ENCODE measurements around the gene CDKN3. TPM values are rescaled to one million over a fixed set of nuclear protein-coding genes. Genes with fewer than 3 reads are reported as not detected.
"Not testable (repeated sequence)": the region's sequence is repeated elsewhere in the genome, so short reads cannot be mapped to it uniquely, and the experiment has no call there.

CDKN3 gene
- total RNA-seq, 2 experiments from 2014 or later, result 77.9 to 79.5 TPM

DNA sequence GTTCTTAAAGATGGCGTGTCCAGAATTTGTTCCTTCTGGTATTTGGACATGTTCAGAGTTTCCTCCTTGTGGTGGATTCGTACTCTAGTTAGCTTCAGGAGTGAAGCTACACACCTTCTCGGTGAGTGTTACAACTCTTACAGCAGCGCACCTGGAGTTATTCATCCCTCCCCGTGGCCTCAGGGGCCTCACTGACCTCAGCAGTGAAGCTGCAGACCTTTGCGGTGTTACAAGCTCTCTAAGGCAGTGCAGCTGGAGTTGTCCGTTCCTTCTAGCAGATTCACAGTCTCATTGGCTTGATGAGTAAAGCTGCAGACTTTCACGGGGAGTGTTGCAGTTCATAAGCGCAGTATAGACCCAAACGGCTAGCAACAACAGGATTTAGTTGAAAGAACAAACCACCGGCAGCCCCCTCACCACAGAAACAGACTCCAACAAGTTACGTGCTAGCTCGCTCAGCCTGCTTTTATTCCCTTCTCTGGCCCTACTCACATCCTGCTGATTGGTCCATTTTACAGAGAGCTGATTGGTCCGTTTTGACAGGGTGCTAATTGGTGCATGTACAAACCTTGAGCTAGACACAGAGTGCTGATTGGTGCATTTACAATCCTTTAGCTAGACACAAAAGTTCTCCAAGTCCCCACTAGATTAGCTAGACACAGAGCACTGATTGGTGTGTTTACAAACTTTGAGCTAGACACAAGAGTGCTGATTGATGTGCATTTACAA, 4.5 kb upstream of the CDKN3 start:
- DNase-seq, result no peak
- H3K4me3 Mint-ChIP-seq, result no peak overlapping the region
- H3K27ac Mint-ChIP-seq, result no peak overlapping the region

DNA sequence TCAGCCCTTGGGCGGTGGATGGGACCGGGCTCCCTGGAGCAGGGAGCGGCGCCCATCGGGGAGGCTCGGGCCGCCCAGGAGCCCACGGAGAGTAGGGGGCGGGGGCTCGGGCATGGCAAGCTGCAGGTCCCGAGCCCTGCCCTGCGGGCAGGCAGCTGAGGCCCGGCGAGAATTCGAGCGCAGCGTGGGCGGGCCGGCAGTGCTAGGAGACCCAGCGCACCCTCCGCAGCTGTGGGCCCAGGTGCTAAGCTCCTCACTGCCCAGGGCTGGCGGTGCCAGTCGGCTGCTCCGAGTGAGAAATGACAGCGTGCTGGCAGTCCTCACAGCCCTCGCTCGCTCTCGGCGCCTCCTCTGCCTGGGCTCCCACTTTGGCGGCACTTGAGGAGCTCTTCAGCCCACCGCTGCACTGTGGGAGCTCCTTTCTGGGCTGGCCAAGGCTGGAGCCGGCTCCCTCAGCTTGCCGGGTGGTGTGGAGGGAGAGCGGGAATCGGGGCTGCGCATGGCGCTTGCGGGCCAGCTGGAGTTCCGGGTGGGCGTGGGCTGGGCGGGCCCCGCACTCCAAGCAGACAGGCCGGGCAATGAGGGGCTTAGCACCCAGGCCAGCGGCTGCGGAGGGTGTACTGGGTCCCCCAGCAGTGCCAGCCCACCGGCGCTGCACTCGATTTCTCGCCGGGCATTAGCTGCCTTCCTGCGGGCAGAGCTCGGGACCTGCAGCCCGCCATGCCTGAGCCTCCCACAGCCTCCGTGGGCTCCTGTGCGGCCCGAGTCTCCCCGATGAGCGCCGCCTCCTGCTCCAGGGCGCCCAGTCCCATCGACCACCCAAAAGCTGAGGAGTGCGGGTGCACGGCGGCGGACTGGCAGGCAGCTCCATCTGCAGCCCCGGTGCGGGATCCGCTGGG, 3.6 kb upstream of the CDKN3 start:
- H3K27me3 Mint-ChIP-seq, H3K27ac Mint-ChIP-seq, DNase-seq, H3K36me3 Mint-ChIP-seq, H3K4me3 Mint-ChIP-seq, H3K9me3 Mint-ChIP-seq: not testable (repeated sequence)
- peaks cover 12% of the 10 kb centered on the region for H3K4me1 Mint-ChIP-seq

More for the DNA sequence above, 4.5 kb upstream of the CDKN3 start:
- Mint-ChIP-seq H3K36me3 (no peaks in the 10 kb centered on the region), H3K4me1 (peaks cover 4% of the 10 kb centered on the region), H3K9me3 (no peaks in the 10 kb centered on the region), H3K27me3 (peaks cover 6% of the 10 kb centered on the region)

GRCh38 chr14:54394596-54394995, 2.2 kb upstream of the CDKN3 start:
- no peaks in the 10 kb centered on the region for H3K9me3 Mint-ChIP-seq
- H3K4me1 Mint-ChIP-seq, result peaks cover 18% of the 10 kb centered on the region
- no peak overlapping the region for H3K4me3 Mint-ChIP-seq
- H3K27me3 Mint-ChIP-seq, result no peaks in the 10 kb centered on the region
- H3K27ac Mint-ChIP-seq, result no peak overlapping the region
- DNase-seq, result no peak
- H3K36me3 Mint-ChIP-seq, result peaks cover 2% of the 10 kb centered on the region

GRCh38 chr14:54395284-54395683, 1.5 kb upstream of the CDKN3 start:
- peaks cover 2% of the 10 kb centered on the region for H3K36me3 Mint-ChIP-seq
- no peak overlapping the region for H3K27ac Mint-ChIP-seq
- H3K9me3 Mint-ChIP-seq, result no peaks in the 10 kb centered on the region
- DNase-seq, result no peak
- no peak overlapping the region for H3K4me3 Mint-ChIP-seq
- no peaks in the 10 kb centered on the region for H3K27me3 Mint-ChIP-seq
- peaks cover 18% of the 10 kb centered on the region for H3K4me1 Mint-ChIP-seq

DNA sequence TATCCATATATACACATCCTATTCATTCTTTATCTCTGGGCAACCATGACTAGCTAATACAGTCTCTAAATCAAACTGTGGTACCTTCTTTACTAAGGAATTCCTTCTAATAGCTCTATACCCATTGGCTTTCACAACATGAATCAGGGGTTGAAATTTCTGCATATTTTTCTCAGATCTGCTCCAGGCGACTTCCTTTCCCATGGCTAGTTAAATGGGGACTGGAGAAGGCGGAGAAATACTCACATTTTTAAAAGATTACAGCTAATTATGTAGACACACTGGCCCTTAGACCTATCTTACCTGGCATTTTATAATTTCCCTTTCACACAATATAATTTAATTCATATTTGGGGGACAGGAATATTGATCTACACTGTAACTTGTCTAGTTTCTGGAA, 1.1 kb upstream of the CDKN3 start:
- DNase-seq, result no peak
- Mint-ChIP-seq H3K9me3 (no peaks in the 10 kb centered on the region), H3K4me3 (no peak overlapping the region), H3K36me3 (peaks cover 2% of the 10 kb centered on the region), H3K4me1 (peaks cover 18% of the 10 kb centered on the region), H3K27me3 (no peaks in the 10 kb centered on the region), H3K27ac (no peak overlapping the region)

GRCh38 chr14:54396183-54396492, 669 bp upstream of the CDKN3 start:
- peak overlapping the region; percentile 74 for H3K27ac Mint-ChIP-seq
- no peak for DNase-seq
- peaks cover 18% of the 10 kb centered on the region for H3K4me1 Mint-ChIP-seq
- peaks cover 2% of the 10 kb centered on the region for H3K36me3 Mint-ChIP-seq
- no peaks in the 10 kb centered on the region for H3K27me3 Mint-ChIP-seq
- H3K9me3 Mint-ChIP-seq, result no peaks in the 10 kb centered on the region
- peak overlapping the region; percentile 85 for H3K4me3 Mint-ChIP-seq

DNA sequence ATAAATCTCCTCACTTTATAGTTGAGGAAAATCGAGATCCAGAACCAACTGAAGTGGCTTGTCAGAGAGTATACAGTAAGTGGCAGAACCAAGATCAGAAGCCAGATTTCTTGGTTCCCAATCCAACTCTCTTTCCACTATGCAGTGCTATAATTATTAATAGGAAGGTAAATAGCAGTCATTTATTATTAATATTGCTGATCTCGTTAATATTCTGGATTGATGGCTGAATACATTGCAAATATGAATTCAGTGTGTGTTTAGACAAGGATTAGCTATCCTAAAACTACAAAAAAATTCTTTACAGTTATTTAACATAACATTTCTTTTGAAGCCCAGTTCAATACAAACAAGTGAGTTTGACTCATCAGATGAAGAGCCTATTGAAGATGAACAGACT, 2.8 kb downstream of the CDKN3 start:
- peaks cover 33% of the 10 kb centered on the region for H3K36me3 Mint-ChIP-seq
- H3K4me1 Mint-ChIP-seq, result peaks cover 18% of the 10 kb centered on the region
- peaks cover 3% of the 10 kb centered on the region for H3K9me3 Mint-ChIP-seq
- no peak for DNase-seq
- no peak overlapping the region for H3K27ac Mint-ChIP-seq
- H3K4me3 Mint-ChIP-seq, result no peak overlapping the region
- H3K27me3 Mint-ChIP-seq, result no peaks in the 10 kb centered on the region

GRCh38 chr14:54403401-54404005, 6.7 kb downstream of the CDKN3 start:
- H3K9me3 Mint-ChIP-seq, H3K27ac Mint-ChIP-seq, H3K27me3 Mint-ChIP-seq, DNase-seq, H3K4me1 Mint-ChIP-seq, H3K4me3 Mint-ChIP-seq: not testable (repeated sequence)
- peaks cover 65% of the 10 kb centered on the region for H3K36me3 Mint-ChIP-seq

- H3K36me3 Mint-ChIP-seq, result peaks cover 44% of the 10 kb centered on the region
- H3K4me3 Mint-ChIP-seq, result no peak overlapping the region
- no peaks in the 10 kb centered on the region for H3K27me3 Mint-ChIP-seq
- no peak overlapping the region for H3K27ac Mint-ChIP-seq
- H3K4me1 Mint-ChIP-seq, result no peaks in the 10 kb centered on the region
- no peaks in the 10 kb centered on the region for H3K9me3 Mint-ChIP-seq
- no peak for DNase-seq
Observed at GRCh38 chr14:54410215-54410614, 13.4 kb downstream of the CDKN3 start.

DNA sequence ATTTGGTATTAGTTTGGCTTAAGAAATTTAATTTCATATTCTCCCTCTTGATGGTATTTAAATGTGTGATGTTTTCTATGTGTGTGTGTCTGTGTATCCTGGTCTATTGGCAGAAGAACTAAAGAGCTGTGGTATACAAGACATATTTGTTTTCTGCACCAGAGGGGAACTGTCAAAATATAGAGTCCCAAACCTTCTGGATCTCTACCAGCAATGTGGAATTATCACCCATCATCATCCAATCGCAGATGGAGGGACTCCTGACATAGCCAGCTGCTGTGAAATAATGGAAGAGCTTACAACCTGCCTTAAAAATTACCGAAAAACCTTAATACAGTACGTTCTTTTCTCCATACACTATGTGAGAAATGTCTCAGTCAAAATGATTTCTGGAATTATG, 14.6 kb downstream of the CDKN3 start:
- peaks cover 34% of the 10 kb centered on the region for H3K36me3 Mint-ChIP-seq
- no peak for DNase-seq
- H3K27ac Mint-ChIP-seq, result no peak overlapping the region
- H3K27me3 Mint-ChIP-seq, result no peaks in the 10 kb centered on the region
- H3K9me3 Mint-ChIP-seq, result no peaks in the 10 kb centered on the region
- H3K4me3 Mint-ChIP-seq, result no peak overlapping the region
- H3K4me1 Mint-ChIP-seq, result no peaks in the 10 kb centered on the region

DNA sequence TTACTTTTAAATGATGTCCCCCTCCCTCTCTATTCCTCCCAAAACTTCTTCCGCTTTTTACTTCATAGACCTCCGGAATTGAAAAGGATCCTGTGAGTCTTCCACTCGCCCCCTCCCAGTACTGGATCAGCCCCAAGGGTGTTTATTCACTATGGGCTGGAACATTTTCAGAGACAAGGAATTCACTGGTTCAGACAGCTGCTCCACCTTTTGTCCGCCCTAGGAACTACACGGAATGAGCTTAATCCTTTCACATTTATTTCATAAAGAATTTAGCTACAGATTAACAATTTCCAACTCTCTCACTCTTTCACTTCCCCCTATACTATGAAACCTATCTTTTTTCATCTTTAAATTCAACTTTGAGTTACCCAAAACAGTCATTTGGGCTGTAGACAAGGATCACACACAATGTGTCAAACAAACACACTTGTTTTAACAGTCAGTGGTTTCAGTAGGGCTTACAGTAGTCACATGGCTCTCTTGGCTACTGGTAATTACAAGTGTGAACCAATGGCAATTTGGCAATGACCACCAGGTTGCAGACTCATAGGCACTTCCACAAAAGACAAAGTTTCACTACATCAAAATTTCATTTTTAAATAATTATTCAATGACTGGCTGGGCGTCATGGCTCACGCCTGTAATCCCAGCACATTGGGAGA, 23.8 kb downstream of the CDKN3 start:
- no peaks in the 10 kb centered on the region for H3K27me3 Mint-ChIP-seq
- H3K36me3 Mint-ChIP-seq, result peaks cover 13% of the 10 kb centered on the region
- no peaks in the 10 kb centered on the region for H3K9me3 Mint-ChIP-seq
- no peak for DNase-seq
- H3K4me3 Mint-ChIP-seq, result no peak overlapping the region
- peaks cover 9% of the 10 kb centered on the region for H3K4me1 Mint-ChIP-seq
- no peak overlapping the region for H3K27ac Mint-ChIP-seq

DNA sequence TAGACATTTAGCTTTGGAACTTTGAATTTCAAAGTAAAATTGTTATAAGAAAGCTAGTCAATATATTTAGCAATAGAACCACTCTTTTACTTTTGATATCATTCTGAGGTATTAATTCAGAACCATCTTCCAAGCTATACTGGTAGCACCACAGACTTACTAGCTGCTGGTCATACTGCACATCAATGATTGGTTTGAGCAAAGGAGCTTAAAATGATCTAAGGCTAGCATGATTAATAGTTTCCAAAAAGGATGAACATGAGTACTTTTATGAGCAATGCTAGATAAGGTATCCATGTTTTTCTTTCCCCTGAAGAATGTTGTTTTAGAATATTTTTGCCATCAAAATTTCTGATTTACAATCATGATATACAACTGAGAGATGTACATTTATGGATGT, 27.2 kb downstream of the CDKN3 start:
- peaks cover 20% of the 10 kb centered on the region for H3K4me1 Mint-ChIP-seq
- H3K27ac Mint-ChIP-seq, result peak overlapping the region; percentile 43
- DNase-seq, result no peak
- no peaks in the 10 kb centered on the region for H3K9me3 Mint-ChIP-seq
- no peaks in the 10 kb centered on the region for H3K27me3 Mint-ChIP-seq
- H3K36me3 Mint-ChIP-seq, result peaks cover 22% of the 10 kb centered on the region
- H3K4me3 Mint-ChIP-seq, result no peak overlapping the region

GRCh38 chr14:54424479-54424901, 27.7 kb downstream of the CDKN3 start:
- peaks cover 25% of the 10 kb centered on the region for H3K4me1 Mint-ChIP-seq
- H3K4me3 Mint-ChIP-seq, result no peak overlapping the region
- no peaks in the 10 kb centered on the region for H3K9me3 Mint-ChIP-seq
- peaks cover 25% of the 10 kb centered on the region for H3K36me3 Mint-ChIP-seq
- no peaks in the 10 kb centered on the region for H3K27me3 Mint-ChIP-seq
- H3K27ac Mint-ChIP-seq, result peak overlapping the region; percentile 43
- DNase-seq, result no peak

GRCh38 chr14:54425068-54425467, 28.3 kb downstream of the CDKN3 start:
- no peak overlapping the region for H3K27ac Mint-ChIP-seq
- H3K36me3 Mint-ChIP-seq, result peaks cover 31% of the 10 kb centered on the region
- no peaks in the 10 kb centered on the region for H3K9me3 Mint-ChIP-seq
- H3K4me3 Mint-ChIP-seq, result no peak overlapping the region
- H3K4me1 Mint-ChIP-seq, result peaks cover 31% of the 10 kb centered on the region
- DNase-seq, result no peak
- no peaks in the 10 kb centered on the region for H3K27me3 Mint-ChIP-seq
